H1 (cell line): ENCODE measurements around the gene CHST11.

Source experiments
- CREB1 ChIP-seq: IDR thresholded peaks from 2 replicates; pipeline ENCODE4 v1.6.1; 2012; ENCODE audit warnings: inconsistent platforms
- CTCF ChIP-seq, 3 experiments: IDR thresholded peaks; 1 replicate in 2 of 3; 2 replicates in 1 of 3; pipeline versions ENCODE4 v1.5.1 to v1.6.1; 2011; ENCODE audit warnings: low read length in 3 of 3, mild to moderate bottlenecking in 3 of 3, inconsistent platforms in 2 of 3, low read depth in 1 of 3, moderate library complexity in 1 of 3; ENCODE audit not compliant: insufficient read depth in 1 of 3; ENCODE audit errors: control extremely low read depth in 1 of 3
- EP300 ChIP-seq, 2 experiments: IDR thresholded peaks; 1 replicate in 1 of 2; 2 replicates in 1 of 2; pipeline ENCODE4 v1.6.1; 2011 to 2012; ENCODE audit warnings: low read depth in 2 of 2, low read length in 2 of 2, mild to moderate bottlenecking in 2 of 2, borderline replicate concordance in 1 of 2, inconsistent platforms in 1 of 2, moderate library complexity in 1 of 2
- HDAC6 ChIP-seq: IDR thresholded peaks from one replicate; pipeline ENCODE4 v1.7.1; 2012; ENCODE audit warnings: low read depth, mild to moderate bottlenecking, inconsistent platforms, low read length, moderate library complexity
- POLR2A ChIP-seq, 2 experiments: IDR thresholded peaks; 1 replicate in 1 of 2; 2 replicates in 1 of 2; pipeline ENCODE4 v1.6.1; 2011; ENCODE audit warnings: low read depth in 2 of 2, low read length in 2 of 2, mild to moderate bottlenecking in 2 of 2; ENCODE audit errors: control extremely low read depth in 1 of 2
- RBBP5 ChIP-seq: IDR thresholded peaks from 2 replicates; pipeline ENCODE4 v1.7.1; 2012; ENCODE audit warnings: low read depth, mild to moderate bottlenecking, inconsistent platforms, low read length, moderate library complexity, borderline replicate concordance
- RFX5 ChIP-seq: IDR thresholded peaks from 2 replicates; pipeline ENCODE4 v1.6.1; 2011; ENCODE audit warnings: low read depth, low read length, improper control_type of control experiment, borderline replicate concordance
- SIN3A ChIP-seq, 2 experiments: IDR thresholded peaks in 1 of 2; conservative IDR thresholded peaks in 1 of 2; 2 replicates each; pipeline ENCODE4 v1.6.1; 2011 to 2012; ENCODE audit warnings: low read length in 2 of 2, improper control_type of control experiment in 1 of 2, low read depth in 1 of 2, mild to moderate bottlenecking in 1 of 2
- USF2 ChIP-seq: IDR thresholded peaks from 2 replicates; pipeline ENCODE4 v1.6.1; 2011; ENCODE audit warnings: low read length, improper control_type of control experiment

DNA sequence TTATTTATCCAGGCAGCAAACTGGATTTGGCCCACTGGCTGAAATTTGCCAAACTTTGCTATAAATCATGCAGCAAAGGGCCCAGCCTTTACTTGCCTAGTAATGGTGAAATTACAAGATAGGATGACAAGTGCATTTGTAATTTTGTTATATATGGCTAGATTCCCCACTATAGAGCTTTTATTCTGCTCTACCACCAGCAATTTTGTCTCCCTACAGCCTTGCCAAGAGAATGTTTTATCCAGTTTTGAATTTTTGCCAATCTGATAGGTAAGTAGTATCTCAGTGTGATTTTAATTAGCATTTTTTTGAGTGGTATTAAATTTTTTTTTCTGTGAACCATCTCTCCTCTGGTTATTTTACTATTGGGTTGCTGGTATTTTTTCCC, 339.7 kb downstream of the CHST11 start:
- no peak for TF ChIP-seq SIN3A (conservative IDR thresholded peaks at IDR 0.05 in 1 of 2, IDR thresholded peaks at IDR 0.05 in 1 of 2; ENCODE audit: low read depth in 1 of 2, low read length in 2 of 2)
- no peak for TF ChIP-seq EP300 (IDR thresholded peaks at IDR 0.05; ENCODE audit: borderline replicate concordance in 1 of 2, low read depth in 2 of 2, low read length in 2 of 2)
- TF ChIP-seq RBBP5 = no peak
- TF ChIP-seq USF2 = no peak
- TF ChIP-seq HDAC6 = no peak
- no peak for TF ChIP-seq RFX5
- TF ChIP-seq CTCF (IDR thresholded peaks at IDR 0.05; ENCODE audit: control extremely low read depth in 1 of 3, insufficient read depth in 1 of 3, low read depth in 1 of 3, low read length in 3 of 3) = no peak
- TF ChIP-seq CREB1 = no peak
- no peak for TF ChIP-seq POLR2A (IDR thresholded peaks at IDR 0.05; ENCODE audit: control extremely low read depth in 1 of 2, low read depth in 2 of 2, low read length in 2 of 2)
